NOMO-1 treated with dmso at 0.1 percent for 144 hours (cell line): ENCODE results near the gene CFAP119.

Experiments used
- DNase-seq: peaks from one replicate; lab custom pipeline; 2025; ENCODE audit not compliant: unreplicated experiment; lab: John Stamatoyannopoulos, UW

Gene CFAP119

DNA sequence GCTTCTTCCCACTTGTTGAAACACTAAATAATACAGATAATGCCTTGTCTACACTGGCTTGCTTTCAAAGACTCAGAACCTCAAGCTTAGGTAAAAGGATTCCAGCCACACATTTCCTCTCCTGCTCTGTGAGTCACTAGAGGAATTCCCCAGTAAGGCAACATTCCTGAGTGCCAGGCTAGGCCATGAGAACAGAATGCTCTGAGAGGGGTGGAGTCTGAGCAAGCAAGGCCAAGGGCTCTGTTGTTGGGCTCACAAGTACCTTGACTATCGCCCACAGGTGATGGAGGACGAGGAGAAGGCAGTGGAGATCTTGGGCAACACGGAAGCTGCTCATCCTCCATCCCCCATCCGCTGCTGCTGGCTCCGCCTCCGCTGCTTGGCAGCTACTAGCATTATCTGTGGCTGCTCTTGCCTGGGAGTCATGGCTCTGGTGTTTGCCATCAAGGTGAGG, 20.4 kb downstream of the CFAP119 start:
- DNase-seq: no peak

GRCh38 chr16:30740364-30741251, 21.3 kb downstream of the CFAP119 start:
- DNase-seq: no peak

- no peak for DNase-seq
Measured at GRCh38 chr16:30738984-30739951, 22.6 kb downstream of the CFAP119 start.

GRCh38 chr16:30737794-30738648, 23.8 kb downstream of the CFAP119 start:
- no peak for DNase-seq

- DNase-seq: no peak
Measured at GRCh38 chr16:30736995-30737793, 24.7 kb downstream of the CFAP119 start.

GRCh38 chr16:30731411-30731810, 30.5 kb downstream of the CFAP119 start:
- no peak for DNase-seq

DNA sequence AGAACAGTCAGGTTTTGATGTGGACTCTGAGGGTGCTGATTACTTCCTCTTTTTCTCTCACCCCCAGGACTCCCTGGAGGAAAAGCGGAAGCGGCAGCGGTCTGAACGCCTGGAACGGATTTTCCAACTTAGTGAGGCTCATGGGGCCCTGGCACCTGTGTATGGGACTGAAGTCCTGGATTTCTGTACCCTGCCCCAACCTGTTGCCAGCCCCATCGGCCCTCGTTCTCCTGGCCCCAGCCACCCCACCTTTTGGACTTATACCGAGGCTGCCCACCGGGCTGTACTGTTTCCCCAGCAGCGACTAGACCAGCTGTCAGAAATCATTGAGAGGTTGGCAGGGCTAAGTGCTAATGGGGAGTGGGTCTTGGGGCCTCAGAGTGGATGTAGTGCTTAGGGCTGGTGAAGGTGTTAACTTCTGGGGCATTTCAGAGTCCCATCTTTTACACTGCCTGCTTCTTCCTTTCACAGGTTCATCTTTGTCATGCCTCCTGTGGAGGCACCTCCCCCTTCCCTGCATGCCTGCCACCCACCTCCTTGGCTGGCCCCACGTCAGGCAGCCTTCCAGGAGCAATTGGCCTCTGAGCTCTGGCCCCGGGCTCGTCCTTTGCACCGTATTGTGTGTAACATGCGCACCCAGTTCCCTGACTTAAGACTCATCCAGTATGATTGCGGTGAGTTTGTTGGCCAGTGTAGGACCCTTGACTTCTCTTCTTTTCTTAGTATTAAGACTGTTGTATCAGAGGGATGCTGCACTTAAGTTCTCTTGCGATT, 32.8 kb downstream of the CFAP119 start:
- DNase-seq: no peak

DNA sequence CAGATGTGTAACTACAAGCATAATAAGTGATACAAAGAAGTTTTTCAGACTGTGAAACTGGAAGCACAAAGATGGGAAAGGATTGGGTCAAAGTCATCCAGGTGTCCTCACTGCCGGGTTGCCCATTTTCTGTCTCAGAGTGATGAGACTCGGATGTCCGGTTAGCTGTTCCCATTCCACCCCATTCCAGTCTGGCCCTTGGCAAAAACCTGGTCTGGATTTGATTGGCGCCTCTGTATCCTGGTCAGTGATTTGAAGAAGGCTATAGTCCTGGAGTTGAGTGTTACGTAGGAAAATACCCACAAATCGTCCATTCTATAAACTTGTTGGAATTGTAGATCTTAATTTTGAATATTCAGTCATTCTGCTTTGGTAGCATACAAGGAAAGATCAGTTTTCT, 33.5 kb downstream of the CFAP119 start:
- DNase-seq: no peak

DNA sequence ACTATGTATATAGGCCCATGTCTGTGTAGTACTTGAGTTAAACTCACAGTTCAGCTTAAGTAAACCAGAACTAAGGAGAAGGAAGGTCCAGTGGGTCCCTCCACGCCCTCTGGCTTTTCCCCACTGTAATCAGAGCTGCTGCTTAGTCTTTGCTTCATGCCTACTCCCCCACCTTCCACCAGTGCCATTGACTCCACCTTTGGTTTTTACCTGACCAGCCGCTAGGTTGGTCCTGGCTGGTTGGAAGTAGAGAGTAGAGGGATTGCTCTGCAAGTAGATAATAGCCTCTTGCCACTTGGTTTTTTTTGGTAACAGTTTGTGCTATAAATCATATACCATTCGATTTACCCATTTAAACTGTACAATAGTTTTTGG, 36.5 kb downstream of the CFAP119 start:
- no peak for DNase-seq

- peak; percentile 74 for DNase-seq
Measured at GRCh38 chr16:30724641-30725417, 37.0 kb downstream of the CFAP119 start.

- DNase-seq: no peak
Measured at GRCh38 chr16:30723725-30724355, 38.0 kb downstream of the CFAP119 start.

DNA sequence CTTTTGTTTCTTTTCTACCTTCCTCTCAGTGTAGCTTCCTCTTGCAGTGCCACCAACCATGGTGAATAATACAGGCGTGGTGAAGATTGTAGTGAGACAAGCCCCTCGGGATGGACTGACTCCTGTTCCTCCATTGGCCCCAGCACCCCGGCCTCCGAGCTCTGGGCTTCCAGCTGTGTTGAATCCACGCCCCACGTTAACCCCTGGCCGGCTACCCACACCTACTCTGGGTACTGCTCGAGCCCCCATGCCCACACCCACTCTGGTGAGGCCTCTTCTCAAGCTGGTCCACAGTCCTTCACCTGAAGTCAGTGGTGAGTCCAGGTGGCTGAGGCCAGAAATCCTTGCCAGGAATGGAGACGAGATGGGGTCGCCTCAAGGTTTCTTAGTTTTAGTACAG, 38.9 kb downstream of the CFAP119 start:
- DNase-seq: no peak

- no peak for DNase-seq
Measured at GRCh38 chr16:30722443-30722842, 39.4 kb downstream of the CFAP119 start.

DNA sequence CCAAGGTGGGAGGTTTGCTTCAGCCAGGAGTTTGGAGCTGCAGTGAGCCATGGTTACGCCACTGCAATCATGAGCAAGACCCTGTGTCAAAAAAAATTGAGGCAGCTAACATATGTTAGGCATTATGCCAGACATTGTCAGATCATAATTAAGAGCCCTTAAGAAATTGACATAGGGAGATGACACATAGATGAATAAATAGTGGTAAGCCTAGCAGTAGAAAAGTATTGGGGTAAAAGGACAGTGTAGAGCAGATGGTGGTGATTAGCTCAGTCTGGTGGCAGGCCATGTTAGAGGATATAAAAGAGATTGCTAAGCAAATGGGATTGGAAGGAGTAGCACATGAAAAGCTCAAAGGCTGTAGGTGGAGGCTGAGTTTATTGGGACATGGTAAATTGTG, 40.3 kb downstream of the CFAP119 start:
- DNase-seq: no peak

GRCh38 chr16:30721167-30721566, 40.7 kb downstream of the CFAP119 start:
- no peak for DNase-seq

- no peak for DNase-seq
Measured at GRCh38 chr16:30720694-30721093, 41.2 kb downstream of the CFAP119 start.

GRCh38 chr16:30720086-30720485, 41.8 kb downstream of the CFAP119 start:
- no peak for DNase-seq
